HTR-8/SVneo (cell line): ENCODE results near the gene IL1RAPL1.

Source experiments
- DNase-seq: peaks from one replicate; pipeline ENCODE4 v3.0.0; 2011; ENCODE audit warnings: low spot score, mixed read lengths; ENCODE audit not compliant: insufficient read length
- FAIRE-seq: peaks from 2 replicates; lab custom pipeline; 2011; peaks lifted over from hg19 to GRCh38; lab: Jason Lieb, UNC

Gene IL1RAPL1

DNA sequence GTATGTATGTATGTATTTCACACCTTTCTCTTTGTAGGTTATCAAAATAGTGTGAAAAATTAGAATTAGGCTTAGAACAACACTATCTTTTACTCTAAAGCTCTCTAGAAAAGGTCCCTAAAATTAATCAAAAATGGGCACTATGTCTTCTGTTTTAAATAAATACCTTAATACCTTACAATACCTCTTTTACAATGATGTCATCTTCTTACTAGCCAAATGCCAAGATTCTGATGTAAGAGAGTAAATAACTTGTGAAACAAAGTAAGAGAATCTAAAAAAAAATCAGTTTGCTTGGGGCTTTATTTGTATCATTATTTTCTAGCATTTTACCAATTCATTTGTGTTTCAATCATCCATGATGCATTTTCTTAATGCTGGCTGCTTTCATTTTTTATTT, 1225.9 kb downstream of the IL1RAPL1 start:
- DNase-seq (no peak), FAIRE-seq (no peak)

GRCh38 chrX:29824176-29824906, 1237.1 kb downstream of the IL1RAPL1 start:
- DNase-seq: no peak
- no peak for FAIRE-seq

GRCh38 chrX:29826742-29827141, 1239.5 kb downstream of the IL1RAPL1 start:
- FAIRE-seq (no peak), DNase-seq (no peak)

DNA sequence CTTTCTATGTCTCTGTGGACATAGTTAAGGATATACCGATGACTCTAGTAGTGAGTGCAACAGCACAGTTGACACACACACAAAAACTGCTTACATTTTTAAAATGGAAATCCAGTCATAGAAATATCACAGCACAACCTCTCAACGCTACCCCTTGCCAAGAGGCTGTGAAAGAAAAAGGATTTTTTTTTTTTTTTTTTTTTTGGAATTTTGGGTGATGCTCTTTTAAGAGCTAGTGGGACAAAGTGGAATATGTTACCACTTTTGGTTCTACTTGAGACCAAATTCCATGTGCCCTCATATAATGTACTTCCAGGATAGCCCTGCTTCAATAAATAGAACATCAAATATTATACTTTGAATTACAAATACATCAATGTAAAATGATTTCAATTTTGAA, 1247.1 kb downstream of the IL1RAPL1 start:
- FAIRE-seq (no peak), DNase-seq (no peak)

DNA sequence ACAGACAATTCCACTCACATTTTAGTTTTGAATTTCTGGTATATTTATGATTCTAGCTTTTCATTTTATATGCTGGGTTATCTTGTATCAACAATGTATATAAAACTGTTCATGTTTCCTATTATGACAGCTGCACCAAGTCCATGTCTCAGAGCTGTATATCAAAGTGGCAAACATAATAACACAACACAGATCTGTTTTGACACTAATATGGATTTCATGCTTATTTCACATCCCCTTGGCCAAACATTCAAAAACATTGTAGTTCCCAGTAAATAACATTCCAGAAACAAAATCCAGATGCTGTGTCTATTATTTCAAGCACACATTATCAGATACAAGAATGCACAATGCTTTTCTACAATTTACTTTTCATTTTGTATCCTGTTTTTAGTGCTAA, 1247.5 kb downstream of the IL1RAPL1 start:
- FAIRE-seq: no peak
- no peak for DNase-seq

DNA sequence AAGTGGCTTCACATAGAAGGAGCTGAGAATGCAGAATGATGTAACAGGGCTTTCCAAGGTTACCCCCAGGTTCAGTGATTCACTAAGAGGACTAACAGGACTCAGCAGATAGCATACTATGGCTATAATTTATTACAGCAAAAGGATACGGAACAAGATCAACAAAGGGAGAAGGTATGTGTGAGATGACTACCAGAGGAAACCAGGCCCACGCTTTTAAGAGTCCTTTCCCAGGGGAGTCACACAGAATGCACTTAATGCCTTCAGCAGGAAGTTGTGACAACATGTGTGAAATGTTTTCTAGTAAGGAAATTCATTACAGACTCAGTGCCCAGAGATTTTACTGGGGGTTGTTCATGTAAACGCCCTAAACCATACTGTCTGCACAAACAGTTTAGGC, 1254.5 kb downstream of the IL1RAPL1 start:
- FAIRE-seq (peak; percentile 38), DNase-seq (no peak)

- FAIRE-seq (no peak), DNase-seq (no peak)
Measured at GRCh38 chrX:29842552-29842951, 1255.3 kb downstream of the IL1RAPL1 start.

- DNase-seq (no peak), FAIRE-seq (no peak)
Measured at GRCh38 chrX:29851857-29852605, 1264.8 kb downstream of the IL1RAPL1 start.

GRCh38 chrX:29852767-29853166, 1265.5 kb downstream of the IL1RAPL1 start:
- DNase-seq (no peak), FAIRE-seq (no peak)

- peak; percentile 5 for DNase-seq
- FAIRE-seq: peak; percentile 69
Measured at GRCh38 chrX:29858714-29859113, 1271.5 kb downstream of the IL1RAPL1 start.

DNA sequence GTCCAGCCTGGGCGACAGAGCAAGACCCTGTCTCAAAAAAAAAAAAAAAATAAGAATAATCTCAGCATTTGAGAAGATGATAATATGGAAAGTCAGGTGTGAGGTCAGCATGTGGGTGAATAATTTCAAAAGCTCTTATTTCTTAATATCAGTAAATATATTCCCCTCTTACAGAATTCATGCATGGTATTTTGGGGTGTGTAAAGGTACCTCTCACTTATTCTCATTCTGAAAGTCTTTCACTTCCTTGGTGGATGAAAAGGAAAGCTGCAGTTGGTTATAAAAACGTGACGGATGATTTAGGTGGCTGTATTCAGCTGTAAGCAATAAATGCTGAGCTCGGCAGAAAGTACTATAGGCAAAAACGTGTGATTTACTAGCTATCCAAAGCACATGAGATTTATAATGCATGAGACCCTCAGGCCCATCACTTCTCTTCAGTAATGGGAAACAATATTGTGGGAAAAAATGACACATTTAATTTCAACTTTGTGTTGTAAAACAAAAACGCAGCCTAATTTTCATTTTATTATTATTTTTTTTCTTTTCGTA, 1275.0 kb downstream of the IL1RAPL1 start:
- DNase-seq (no peak), FAIRE-seq (no peak)

DNA sequence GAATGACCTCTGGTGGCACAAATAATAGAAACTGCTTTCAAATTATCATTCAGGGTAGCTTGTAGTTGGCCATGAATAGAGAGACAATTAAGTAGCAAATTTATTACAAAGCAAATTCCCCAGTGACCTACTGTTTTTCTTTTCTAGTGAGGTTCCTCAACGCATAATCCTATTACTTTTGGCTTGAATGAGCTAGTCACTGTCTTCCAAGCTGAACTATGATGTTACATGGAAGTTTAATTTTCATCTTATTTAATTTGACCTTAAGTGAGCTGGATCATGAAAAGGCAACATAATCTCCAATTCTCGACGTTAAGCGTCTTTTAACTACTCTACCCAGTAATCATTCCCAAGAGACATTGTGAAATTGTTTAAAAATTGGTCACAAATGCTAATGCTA, 1280.7 kb downstream of the IL1RAPL1 start:
- FAIRE-seq (no peak), DNase-seq (no peak)

- no peak for DNase-seq
- no peak for FAIRE-seq
Measured at GRCh38 chrX:29869837-29870236, 1282.6 kb downstream of the IL1RAPL1 start.

- no peak for FAIRE-seq
- DNase-seq: no peak
Measured at GRCh38 chrX:29870608-29871007, 1283.4 kb downstream of the IL1RAPL1 start.

GRCh38 chrX:29872831-29873230, 1285.6 kb downstream of the IL1RAPL1 start:
- DNase-seq (no peak), FAIRE-seq (no peak)

- FAIRE-seq (no peak), DNase-seq (no peak)
Measured at GRCh38 chrX:29876733-29877132, 1289.5 kb downstream of the IL1RAPL1 start.

GRCh38 chrX:29880977-29881376, 1293.7 kb downstream of the IL1RAPL1 start:
- FAIRE-seq: peak; percentile 74
- DNase-seq: no peak

GRCh38 chrX:29890004-29890403, 1302.8 kb downstream of the IL1RAPL1 start:
- no peak for FAIRE-seq

GRCh38 chrX:29890646-29891200, 1303.5 kb downstream of the IL1RAPL1 start:
- peak; percentile 82 for FAIRE-seq
- no peak for DNase-seq

More at GRCh38 chrX:29890004-29890403, 1302.8 kb downstream of the IL1RAPL1 start:
- DNase-seq: no peak

GRCh38 chrX:29902004-29902403, 1314.8 kb downstream of the IL1RAPL1 start:
- DNase-seq: no peak
- FAIRE-seq: no peak

GRCh38 chrX:29903360-29903759, 1316.1 kb downstream of the IL1RAPL1 start:
- DNase-seq (peak; percentile 18), FAIRE-seq (no peak)
